GM19395 (cell line): ENCODE results near the gene FASTKD2.
"Not testable (repeated sequence)": the region's sequence is repeated elsewhere in the genome, so short reads cannot be mapped to it uniquely, and the experiment has no call there.

ENCODE experiments used
- ATAC-seq: cut with Tn5 transposase; IDR thresholded peaks from one replicate; pipeline ENCODE4 v1.9.1; 2021; ENCODE audit warnings: mild to moderate bottlenecking, moderate library complexity; ENCODE audit not compliant: unreplicated experiment

The FASTKD2 gene

DNA sequence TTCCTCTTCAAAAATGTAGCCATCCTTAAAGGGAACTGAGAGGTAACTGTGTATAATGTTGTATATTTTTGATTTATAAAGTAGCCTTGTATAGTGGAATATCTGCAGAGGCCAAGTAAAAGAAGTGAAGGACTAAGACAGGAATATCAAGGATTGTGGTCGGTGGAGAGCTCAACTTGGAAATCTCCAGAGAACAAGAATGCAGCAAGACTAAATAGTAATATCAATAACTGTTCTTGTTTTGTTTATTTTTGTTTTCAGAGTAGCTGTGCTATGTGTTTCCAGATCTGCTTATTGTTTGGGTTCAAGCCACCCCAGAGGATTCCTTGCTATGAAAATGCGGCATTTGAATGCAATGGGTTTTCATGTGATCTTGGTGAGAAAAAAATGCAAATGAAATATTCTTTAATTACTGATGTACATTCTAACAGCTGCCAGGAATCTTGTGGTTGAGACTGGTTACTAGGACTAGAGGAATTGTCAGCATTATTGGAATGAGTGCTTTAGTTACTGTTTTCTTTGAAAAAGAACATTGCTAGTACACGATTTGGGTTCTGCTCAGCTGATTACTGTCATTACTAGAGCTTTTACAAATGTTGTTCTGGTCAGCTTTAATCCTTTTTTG, 25.0 kb downstream of the FASTKD2 start:
- ATAC-seq = no peak

DNA sequence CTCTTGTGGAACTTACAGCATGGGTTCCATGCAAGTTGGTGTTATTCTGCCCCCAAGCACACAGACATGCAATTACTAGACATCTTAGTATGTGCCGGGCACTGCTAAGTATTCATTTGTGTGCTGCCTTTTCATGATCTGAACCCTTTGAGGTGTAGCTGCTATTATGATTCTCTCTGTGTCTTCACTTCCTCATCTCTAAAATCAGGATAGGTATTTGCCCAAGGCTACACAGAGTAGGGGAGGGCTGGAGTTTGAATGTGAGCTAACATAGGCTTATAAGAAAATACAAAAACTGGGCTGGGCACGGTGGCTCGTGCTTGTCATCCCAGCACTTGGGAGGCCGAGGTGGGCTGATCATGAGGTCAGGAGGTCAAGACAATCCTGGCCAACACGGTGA, 27.2 kb downstream of the FASTKD2 start:
- no peak for ATAC-seq

GRCh38 chr2:206797376-206797775, 32.0 kb downstream of the FASTKD2 start:
- ATAC-seq = no peak

- peak; percentile 77 for ATAC-seq
Measured at GRCh38 chr2:206798000-206798399, 32.6 kb downstream of the FASTKD2 start.

DNA sequence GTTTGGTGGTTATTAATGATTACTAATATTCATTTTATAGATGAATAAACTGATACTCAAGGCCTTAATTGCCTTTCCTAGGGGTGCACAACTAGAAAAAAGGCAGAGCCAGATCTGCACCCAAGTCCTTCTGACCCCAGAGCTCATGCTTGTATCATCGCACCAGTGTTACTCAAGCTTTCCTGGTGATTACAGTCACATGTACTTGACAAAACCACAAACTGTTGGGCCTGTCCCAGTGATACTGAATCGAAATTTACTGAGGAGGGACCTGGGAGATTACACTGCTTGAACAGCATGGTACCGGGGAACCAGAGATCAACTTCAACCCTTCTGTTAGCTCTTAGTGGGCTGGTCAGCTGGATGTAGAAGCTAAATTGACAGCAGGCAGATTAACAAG, 33.7 kb downstream of the FASTKD2 start:
- no peak for ATAC-seq

DNA sequence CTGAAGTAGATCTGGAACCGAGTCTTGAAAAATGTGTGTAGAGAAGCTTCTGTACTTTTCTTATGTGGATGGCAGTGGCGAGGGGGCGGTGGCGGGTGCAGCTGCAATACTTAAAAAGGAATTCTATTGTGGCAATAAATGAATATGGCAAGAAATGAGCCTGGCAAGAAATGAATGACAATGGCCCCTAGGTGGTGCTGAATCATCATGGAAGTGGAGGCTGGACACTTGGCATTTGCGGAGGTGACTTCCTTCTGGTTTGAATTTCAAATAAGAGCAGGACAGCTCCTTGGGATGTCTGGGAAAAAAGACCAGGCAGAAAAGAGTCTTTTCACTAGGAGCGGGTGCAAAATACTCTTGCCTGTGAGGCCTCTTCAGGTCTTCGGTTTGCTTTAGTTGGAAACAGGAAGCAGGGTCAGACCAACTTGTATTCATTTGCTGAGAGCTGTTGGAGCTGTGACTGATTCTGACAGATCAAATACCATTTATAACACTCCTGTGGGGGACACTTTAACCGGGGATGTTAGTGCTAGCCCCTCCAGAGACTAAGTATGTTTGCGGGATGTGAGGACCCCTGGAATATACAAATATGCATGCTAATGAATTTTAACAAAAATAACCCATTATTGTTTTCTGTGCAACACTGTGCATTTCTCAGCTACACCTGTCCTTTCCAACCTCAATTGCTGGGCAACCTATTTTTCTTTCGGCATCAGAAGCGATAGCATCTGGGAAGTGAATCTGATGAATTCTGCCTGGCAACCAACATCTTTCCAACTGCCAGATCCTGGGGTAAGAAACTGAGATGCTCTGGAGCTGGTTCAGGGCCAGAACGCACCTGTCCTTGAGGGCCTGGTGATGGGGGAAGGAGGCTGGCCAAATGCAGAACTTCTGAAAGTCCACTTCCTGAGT, 35.4 kb downstream of the FASTKD2 start:
- ATAC-seq = peak; percentile 66

DNA sequence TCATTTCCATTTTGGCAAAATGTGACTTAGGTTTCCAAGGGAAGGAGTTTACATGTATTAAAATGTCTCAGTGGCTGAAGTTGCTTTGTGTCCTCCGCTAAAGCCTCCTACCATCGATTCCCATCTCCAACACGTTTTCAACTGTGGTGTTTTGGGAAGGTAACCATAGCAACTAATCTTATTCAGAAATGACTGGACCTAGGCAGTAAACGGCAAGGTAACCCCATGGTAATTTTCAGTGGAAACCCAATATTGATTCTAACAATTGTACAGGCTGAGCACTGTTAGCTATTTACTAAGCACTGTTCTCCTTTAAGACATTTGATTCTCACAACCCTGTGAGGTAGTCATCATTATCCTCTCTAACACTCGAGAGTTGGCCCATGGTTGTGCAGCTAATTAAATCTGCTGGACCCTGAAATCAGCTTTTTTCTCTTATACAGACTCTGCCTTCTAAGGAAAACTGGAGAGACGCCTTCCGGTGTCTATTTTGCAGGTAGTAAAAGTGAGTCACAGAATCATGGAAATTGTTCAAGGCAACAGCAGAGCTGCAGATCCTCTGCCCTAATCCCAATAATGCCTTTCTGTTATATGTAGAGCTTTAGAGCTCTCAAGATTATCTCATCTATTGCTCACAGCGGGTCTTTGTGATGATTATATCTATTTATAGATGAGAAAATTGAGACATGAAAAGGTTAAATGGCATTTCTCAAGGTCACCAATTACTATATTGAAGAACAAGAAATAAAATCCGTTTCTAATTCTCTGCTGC, 36.2 kb downstream of the FASTKD2 start:
- ATAC-seq = no peak

GRCh38 chr2:206802654-206803514, 37.5 kb downstream of the FASTKD2 start:
- ATAC-seq = no peak

GRCh38 chr2:206804326-206804725, 38.9 kb downstream of the FASTKD2 start:
- no peak for ATAC-seq

DNA sequence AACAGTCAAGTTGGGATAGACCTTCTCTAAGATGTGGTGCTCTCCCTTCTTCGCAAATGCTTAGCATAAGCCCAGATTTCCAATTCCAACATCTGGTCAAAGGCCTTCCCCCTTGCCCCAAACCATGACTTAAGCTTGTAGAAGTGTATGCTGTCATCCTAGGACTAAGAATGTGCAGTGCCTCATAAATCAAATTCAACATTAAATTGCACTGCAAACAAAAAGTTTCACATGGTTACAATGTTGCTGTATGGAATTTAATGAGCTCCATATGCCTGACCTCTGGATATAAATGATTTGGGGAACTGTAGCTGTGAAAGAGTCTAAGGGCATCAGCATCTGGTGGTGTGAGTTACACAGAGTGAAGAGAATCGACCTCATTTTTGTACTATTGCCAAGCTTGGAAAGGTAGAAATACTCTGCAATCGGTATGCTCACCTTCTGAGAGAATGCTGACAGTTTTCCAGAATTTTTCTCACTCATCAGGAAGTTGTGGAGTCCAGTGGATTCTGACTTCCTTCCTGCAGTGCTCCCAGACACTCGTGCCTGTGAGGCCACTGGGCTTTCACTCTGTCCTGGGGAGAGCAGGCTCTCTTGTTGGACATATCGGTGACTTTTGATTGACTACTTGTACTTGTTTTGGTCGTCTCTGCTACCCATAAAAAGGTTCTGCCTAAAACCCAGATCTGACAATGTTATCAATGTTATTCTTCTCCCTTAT, 40.6 kb downstream of the FASTKD2 start:
- ATAC-seq = no peak

DNA sequence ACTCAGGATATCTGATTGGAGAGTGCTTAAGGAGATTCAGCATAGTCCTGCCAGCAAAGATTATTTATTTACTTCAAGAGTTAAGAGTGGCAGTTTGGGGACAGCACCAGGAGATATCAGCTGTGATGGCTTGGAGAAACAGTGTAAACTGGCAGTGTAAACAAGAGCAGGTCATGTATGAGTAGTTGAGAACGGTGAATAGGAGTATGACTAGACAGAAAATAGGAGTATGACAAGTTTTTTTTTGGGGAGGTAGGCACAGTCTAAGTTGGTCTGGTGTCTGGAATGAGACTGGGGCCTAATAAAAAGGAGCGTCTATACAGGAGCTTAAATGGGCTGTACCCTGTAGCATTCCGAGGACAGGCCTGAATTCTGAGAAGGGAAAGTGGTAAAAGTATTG, 42.2 kb downstream of the FASTKD2 start:
- ATAC-seq = not testable (repeated sequence)

DNA sequence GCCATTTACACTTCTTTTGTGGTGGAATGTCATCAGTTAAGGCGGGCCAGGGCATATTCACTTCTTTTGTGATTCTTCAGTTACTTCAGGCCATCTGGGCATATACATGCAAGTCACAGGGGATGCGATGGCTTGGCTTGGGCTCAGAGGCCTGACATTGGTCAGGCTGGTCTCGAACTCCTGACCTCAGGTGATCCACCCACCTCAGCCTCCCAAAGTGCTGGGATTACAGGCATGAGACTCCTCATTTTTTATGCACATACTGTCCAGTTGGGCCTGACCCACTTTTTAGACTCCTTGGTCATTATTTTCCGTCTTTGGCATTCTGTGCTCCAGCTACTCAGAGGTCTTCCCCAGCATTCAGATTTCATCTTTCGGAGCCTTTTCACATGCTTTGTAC, 47.1 kb downstream of the FASTKD2 start:
- not testable (repeated sequence) for ATAC-seq

DNA sequence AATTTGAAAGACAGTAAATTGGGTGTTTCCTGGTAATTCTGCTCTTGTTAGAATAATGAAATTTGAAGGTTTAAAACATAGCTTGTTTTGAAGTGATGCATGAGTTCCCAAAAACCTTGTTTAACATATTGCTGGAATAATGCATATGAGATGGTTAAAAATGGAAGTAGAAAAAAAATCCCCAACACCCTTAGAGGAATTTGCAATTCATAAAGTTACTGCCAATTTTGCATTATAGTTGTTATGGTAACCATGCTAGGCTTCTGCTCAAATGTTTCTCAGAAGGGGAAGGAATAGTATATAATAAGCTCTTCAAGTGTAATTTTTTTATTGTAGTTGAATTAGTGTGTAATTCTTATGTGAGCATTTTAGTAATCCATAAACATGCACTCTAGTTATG, 49.1 kb downstream of the FASTKD2 start:
- ATAC-seq = no peak

DNA sequence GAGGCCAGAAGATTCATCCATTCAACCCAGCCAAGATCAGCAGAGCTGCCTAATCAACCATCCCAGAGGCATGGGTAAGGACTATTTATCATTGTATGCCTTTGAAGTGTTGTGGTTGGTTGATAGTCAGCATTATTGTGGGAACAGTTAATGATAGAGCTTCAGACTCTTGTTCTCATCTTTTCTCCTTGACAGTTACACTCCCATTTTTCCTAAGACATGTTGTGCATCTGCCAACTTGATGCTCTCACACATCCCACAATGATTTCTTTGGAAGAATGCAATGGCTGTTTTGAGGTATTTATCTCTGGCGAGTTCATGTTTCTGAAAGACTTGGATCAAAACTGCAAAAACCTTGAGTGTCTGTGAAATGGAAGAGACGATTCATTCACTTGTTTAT, 55.4 kb downstream of the FASTKD2 start:
- no peak for ATAC-seq

- no peak for ATAC-seq
Measured at GRCh38 chr2:206823178-206823577, 57.8 kb downstream of the FASTKD2 start.

- ATAC-seq = no peak
Measured at GRCh38 chr2:206824087-206824618, 58.7 kb downstream of the FASTKD2 start.

GRCh38 chr2:206824993-206825392, 59.6 kb downstream of the FASTKD2 start:
- no peak for ATAC-seq

DNA sequence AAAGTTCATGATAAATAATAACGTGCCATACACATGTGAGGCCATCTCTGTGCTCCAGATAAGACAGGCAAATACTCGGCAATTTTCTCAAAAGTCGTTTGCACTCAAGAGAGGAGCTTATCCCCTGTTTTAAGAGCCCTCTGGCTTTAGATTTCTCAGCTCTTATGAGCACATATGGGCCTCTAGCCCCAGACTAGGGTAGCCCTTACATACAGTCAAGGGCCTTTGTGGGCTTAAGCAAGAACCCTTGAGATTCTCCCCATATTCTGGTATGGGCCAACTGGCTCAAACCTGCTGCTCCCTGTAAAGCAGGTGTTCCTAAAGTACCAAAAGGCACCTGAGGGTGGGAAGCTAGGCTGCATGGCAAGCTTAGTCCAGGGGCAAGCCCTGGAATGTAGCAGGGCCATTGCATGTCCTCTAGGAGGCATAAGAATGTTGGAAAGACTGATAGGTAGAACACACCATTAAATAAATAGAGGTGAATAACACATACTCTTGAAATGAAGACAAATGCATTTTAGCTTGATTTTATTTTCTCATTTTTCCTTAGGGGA, 66.1 kb downstream of the FASTKD2 start:
- ATAC-seq = no peak

GRCh38 chr2:206832873-206833272, 67.5 kb downstream of the FASTKD2 start:
- no peak for ATAC-seq
